Measurements from ENCODE around the gene CARNS1.

DNA sequence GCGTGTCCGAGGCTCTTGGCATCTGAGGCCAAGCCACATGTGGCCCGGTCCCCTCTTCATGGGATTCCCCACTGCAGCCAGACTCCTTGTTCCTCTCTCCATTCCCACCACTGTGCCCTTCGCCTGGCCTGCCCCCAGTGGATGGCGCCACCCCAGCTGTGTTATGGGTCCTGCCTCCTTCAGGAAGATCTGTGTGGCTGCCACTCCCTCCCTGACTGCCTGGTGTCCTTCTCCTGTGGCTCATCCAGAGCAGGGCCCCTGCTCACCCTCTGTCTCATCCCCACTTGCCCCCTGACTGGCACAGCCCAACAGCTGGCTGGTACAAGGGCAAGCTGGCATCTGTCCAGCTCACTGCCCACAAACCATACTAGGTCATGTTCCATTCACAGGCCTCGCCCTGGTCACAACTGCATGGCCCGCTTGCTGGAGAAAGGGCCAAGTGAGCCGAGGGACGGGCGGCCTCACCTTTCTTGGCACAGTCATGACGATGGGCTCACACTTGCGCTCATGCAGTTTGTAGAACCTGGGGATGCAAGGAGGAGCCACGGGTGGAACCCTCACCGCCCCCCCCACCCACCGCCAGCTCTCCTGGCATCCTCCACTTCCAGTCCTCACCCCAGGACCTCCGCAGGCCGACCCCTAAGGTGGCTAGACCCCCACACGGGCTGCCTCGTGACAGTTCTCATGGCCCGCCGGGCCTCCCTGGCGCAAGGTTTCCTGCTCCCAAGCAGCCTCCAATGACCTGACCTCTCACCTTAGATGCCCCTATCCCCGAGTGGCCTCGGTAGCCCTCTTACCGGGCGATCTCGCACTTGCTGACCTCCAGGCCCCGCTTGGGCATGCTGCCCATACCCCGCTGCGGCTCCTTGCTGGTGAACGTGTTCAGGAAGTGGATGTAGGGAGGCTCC lies 24.1 kb downstream of the CARNS1 start:
- no peak for TF ChIP-seq POLR2AphosphoS5 (IDR thresholded peaks at IDR 0.05; ENCODE audit: borderline replicate concordance, low read depth, low read length)
- no peak for TF ChIP-seq EZH2 (IDR thresholded peaks at IDR 0.05)
- TF ChIP-seq FOXP2 (optimal IDR thresholded peaks at IDR 0.05; ENCODE audit: control extremely low read depth, extremely low read length, insufficient read depth): no peak
